HEK293T (cell line): ENCODE measurements around the gene BTN1A1.

Experiments
- CTCF ChIA-PET: fragments of 350-600 bp; formaldehyde crosslinking; extraction: SDS; loops from one replicate; lab custom pipeline; 2021; ENCODE audit warnings: antibody characterized with exemption, inconsistent platforms; lab: Yijun Ruan, JAX
- POLR2A ChIA-PET: fragments of 350-600 bp; formaldehyde crosslinking; extraction: SDS; loops from one replicate; lab custom pipeline; 2020; ENCODE audit warnings: antibody characterized with exemption, inconsistent platforms; lab: Yijun Ruan, JAX
- DNase-seq: peaks from one replicate; pipeline ENCODE4 v3.0.0; 2012; ENCODE audit warnings: mixed read lengths; ENCODE audit errors: extremely low spot score
- ARNT ChIP-seq: fragments of 450-650 bp; IDR thresholded peaks from 2 replicates; pipeline ENCODE4 v1.6.1; 2017; ENCODE audit warnings: mild to moderate bottlenecking
- BHLHE40 ChIP-seq: fragments of 450-650 bp; IDR thresholded peaks from 2 replicates; pipeline ENCODE4 v1.6.1; 2016; ENCODE audit warnings: mild to moderate bottlenecking, moderate library complexity, borderline replicate concordance
- CTBP1 ChIP-seq: fragments of 450-650 bp; IDR thresholded peaks from 2 replicates; pipeline ENCODE4 v1.6.1; 2016; ENCODE audit warnings: borderline replicate concordance
- ELF4 ChIP-seq: fragments of 450-650 bp; IDR thresholded peaks from 2 replicates; pipeline ENCODE4 v1.6.1; 2017; ENCODE audit warnings: antibody characterized with exemption
- FOXA1 ChIP-seq: fragments of 450-650 bp; IDR thresholded peaks from 2 replicates; pipeline ENCODE4 v1.6.1; 2016; ENCODE audit warnings: mild to moderate bottlenecking
- FOXK2 ChIP-seq: fragments of 450-650 bp; IDR thresholded peaks from 2 replicates; pipeline ENCODE4 v1.6.1; 2016; ENCODE audit warnings: mild to moderate bottlenecking
- FOXM1 ChIP-seq: fragments of 450-650 bp; IDR thresholded peaks from 2 replicates; pipeline ENCODE4 v1.6.1; 2017; ENCODE audit warnings: mild to moderate bottlenecking, borderline replicate concordance
- HDGF ChIP-seq: fragments of 450-650 bp; IDR thresholded peaks from 2 replicates; pipeline ENCODE4 v1.6.1; 2017; ENCODE audit warnings: antibody characterized with exemption, borderline replicate concordance
- L3MBTL2 ChIP-seq: fragments of 450-650 bp; conservative IDR thresholded peaks from 2 replicates; pipeline ENCODE4 v1.6.1; 2016; ENCODE audit warnings: mild to moderate bottlenecking
- LEF1 ChIP-seq: fragments of 450-650 bp; IDR thresholded peaks from 2 replicates; pipeline ENCODE4 v1.6.1; 2017; ENCODE audit warnings: mild to moderate bottlenecking, borderline replicate concordance
- NFRKB ChIP-seq: fragments of 450-650 bp; IDR thresholded peaks from 2 replicates; pipeline ENCODE4 v1.6.1; 2016; ENCODE audit warnings: mild to moderate bottlenecking, moderate library complexity
- SP1 ChIP-seq: fragments of 450-650 bp; IDR thresholded peaks from 2 replicates; pipeline ENCODE4 v1.6.1; 2017
- SUZ12 ChIP-seq: fragments of 450-650 bp; IDR thresholded peaks from 2 replicates; pipeline ENCODE4 v1.6.1; 2016; ENCODE audit warnings: mild to moderate bottlenecking
- TARDBP ChIP-seq: fragments of 450-650 bp; IDR thresholded peaks from 2 replicates; pipeline ENCODE4 v1.6.1; 2016
- ZNF384 ChIP-seq: fragments of 450-650 bp; IDR thresholded peaks from 2 replicates; pipeline ENCODE4 v1.6.1; 2016
- TF ChIP-seq, protein P1 (sequence below): fragments of 450-650 bp; IDR thresholded peaks from 2 replicates; pipeline ENCODE4 v1.6.1; 2016

The BTN1A1 gene

GRCh38 chr6:26473758-26474438, 26.2 kb upstream of the BTN1A1 start:
- TF ChIP-seq L3MBTL2 (peak; percentile 68; the same call in 1 of the 2 replicates), HDGF (peak; percentile 41; the same call in 1 of the 2 replicates), ZNF384 (no peak), LEF1 (no peak), FOXM1 (no peak), TARDBP (no peak), FOXK2 (no peak), BHLHE40 (peak; percentile 42; the same call in 1 of the 2 replicates)
- TF ChIP-seq, protein P1, sequence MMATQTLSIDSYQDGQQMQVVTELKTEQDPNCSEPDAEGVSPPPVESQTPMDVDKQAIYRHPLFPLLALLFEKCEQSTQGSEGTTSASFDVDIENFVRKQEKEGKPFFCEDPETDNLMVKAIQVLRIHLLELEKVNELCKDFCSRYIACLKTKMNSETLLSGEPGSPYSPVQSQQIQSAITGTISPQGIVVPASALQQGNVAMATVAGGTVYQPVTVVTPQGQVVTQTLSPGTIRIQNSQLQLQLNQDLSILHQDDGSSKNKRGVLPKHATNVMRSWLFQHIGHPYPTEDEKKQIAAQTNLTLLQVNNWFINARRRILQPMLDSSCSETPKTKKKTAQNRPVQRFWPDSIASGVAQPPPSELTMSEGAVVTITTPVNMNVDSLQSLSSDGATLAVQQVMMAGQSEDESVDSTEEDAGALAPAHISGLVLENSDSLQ, result peak; percentile 81
- POLR2A ChIA-PET, result interaction anchor here (0.6 to 1.7 kb wide), 14 partner anchors 10 to 138 kb away, joined by 3 to 10 read pairs (median 4); partner anchors contain the start of gene HMGN4
- DNase-seq, result peak; percentile 78
- CTCF ChIA-PET, result no interaction called here

- TF ChIP-seq LEF1, result no peak
- no peak; the same call in 1 of the 2 replicates for TF ChIP-seq NFRKB
- TF ChIP-seq, protein P1, result no peak
- no peak for TF ChIP-seq ZNF384
- no peak for TF ChIP-seq FOXM1
- no peak for TF ChIP-seq L3MBTL2
- TF ChIP-seq ARNT, result no peak
- no peak for DNase-seq
- POLR2A ChIA-PET, result interaction anchor here (0.6 to 1.7 kb wide), 13 partner anchors 10 to 138 kb away, joined by 3 to 10 read pairs (median 4); partner anchors contain the start of gene HMGN4
- CTCF ChIA-PET, result interaction anchor here (0.6 kb wide), 1 partner anchor 8 kb away, joined by 4 read pairs; no protein-coding TSS in a partner anchor
These were observed 25.6 kb upstream of the BTN1A1 start for GRCh38 chr6:26474439-26474881.

DNA sequence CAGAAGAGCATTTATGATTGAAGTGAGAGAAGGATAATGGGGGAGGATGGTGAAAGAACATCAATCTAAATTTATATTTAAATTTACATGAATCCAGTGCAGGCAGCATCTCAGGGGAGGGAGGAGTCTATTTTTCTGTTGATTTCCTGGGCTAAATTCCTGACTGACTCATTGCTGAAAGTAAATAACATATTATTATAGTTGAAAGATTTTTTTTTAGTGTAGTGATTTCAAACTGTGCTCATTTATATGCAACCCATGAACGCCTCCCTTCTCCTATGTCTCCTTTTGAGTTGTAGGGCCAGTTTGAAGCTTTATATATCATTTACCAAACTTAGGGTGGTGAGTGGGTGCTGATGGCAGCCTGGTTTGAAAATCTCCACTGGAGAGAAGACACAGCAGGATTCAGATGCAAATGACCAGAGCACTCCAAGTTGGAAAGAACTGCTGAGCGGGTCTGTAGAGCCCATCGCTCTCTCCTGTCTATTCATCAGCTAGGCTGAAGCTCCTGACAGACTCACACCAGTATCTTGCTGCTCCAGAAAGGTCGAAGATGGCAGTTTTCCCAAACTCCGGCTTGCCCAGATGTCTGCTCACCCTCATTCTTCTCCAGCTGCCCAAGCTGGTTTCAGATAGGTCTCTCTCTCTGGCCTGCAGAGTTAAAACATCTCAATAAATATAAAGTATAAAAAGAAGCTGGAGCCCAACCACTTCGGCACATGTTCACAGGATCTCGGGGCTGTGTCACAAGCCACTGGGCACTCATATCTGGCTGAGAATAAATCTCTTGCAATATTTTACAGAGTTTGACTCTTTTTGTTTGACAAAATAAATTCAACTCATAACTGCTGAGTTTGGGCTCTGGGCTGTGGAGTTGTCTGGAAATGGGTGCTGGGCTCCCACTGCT, 24.0 kb upstream of the BTN1A1 start:
- ChIA-PET CTCF (no interaction called here), POLR2A (no interaction called here)
- no peak for TF ChIP-seq NFRKB
- no peak for TF ChIP-seq SP1
- TF ChIP-seq ARNT, result no peak
- TF ChIP-seq, protein P1, result no peak
- TF ChIP-seq SUZ12, result no peak
- TF ChIP-seq ZNF384, result no peak
- no peak for TF ChIP-seq LEF1
- TF ChIP-seq ELF4, result no peak
- no peak for TF ChIP-seq FOXA1
- no peak for TF ChIP-seq CTBP1
- no peak for TF ChIP-seq FOXK2
- TF ChIP-seq HDGF, result no peak
- TF ChIP-seq L3MBTL2, result no peak
- TF ChIP-seq BHLHE40, result no peak
- TF ChIP-seq TARDBP, result no peak
- no peak for TF ChIP-seq FOXM1
- no peak for DNase-seq

GRCh38 chr6:26476896-26477295, 23.2 kb upstream of the BTN1A1 start:
- no peak for DNase-seq
- ChIA-PET CTCF (no interaction called here), POLR2A (no interaction called here)
- TF ChIP-seq FOXM1 (no peak), BHLHE40 (no peak), NFRKB (no peak), SP1 (no peak), HDGF (no peak), ELF4 (no peak), ZNF384 (no peak), SUZ12 (no peak), L3MBTL2 (no peak), FOXK2 (no peak), ARNT (no peak), FOXA1 (no peak), CTBP1 (no peak), LEF1 (no peak), TARDBP (no peak)
- TF ChIP-seq, protein P1, result no peak

GRCh38 chr6:26477426-26477825, 22.7 kb upstream of the BTN1A1 start:
- TF ChIP-seq ARNT, result no peak
- TF ChIP-seq HDGF, result no peak
- TF ChIP-seq FOXA1, result no peak
- TF ChIP-seq NFRKB, result no peak
- no peak for TF ChIP-seq TARDBP
- TF ChIP-seq CTBP1, result no peak
- no peak for TF ChIP-seq ELF4
- TF ChIP-seq, protein P1, result no peak
- TF ChIP-seq L3MBTL2, result no peak
- TF ChIP-seq SP1, result no peak
- TF ChIP-seq SUZ12, result no peak
- TF ChIP-seq FOXM1, result no peak
- no peak for TF ChIP-seq FOXK2
- no peak for TF ChIP-seq ZNF384
- no peak for TF ChIP-seq BHLHE40
- TF ChIP-seq LEF1, result no peak
- no peak for DNase-seq
- ChIA-PET POLR2A (no interaction called here), CTCF (no interaction called here)
